Neural progenitor cell (in vitro differentiated cells): ENCODE measurements around the gene SP1. TPM values are rescaled to one million over a fixed set of nuclear protein-coding genes. Genes with fewer than 3 reads are reported as not detected.

Experiments used
- DNase-seq: peaks from one replicate; pipeline ENCODE4 v3.0.0-alpha.2; 2016; ENCODE audit warnings: low spot score
- H2AFZ ChIP-seq: fragments of 200-600 bp; sonication (generic); replicated peaks from 2 replicates; pipeline ENCODE4 v1.6.1; 2016; ENCODE audit warnings: antibody characterized with exemption
- H3F3A ChIP-seq: fragments of 200-600 bp; sonication (generic); 2 replicates; pipeline ENCODE4 v1.6.1; 2016; ENCODE audit warnings: antibody characterized with exemption, low read depth
- H3K27ac ChIP-seq: fragments of 200-600 bp; sonication (generic); 2 replicates; pipeline ENCODE4 v1.5.1; 2016; ENCODE audit warnings: mild to moderate bottlenecking
- H3K27me3 ChIP-seq: fragments of 200-600 bp; sonication (generic); 2 replicates; pipeline ENCODE4 v1.6.1; 2016; ENCODE audit warnings: mild to moderate bottlenecking, moderate library complexity
- H3K36me3 ChIP-seq: fragments of 200-600 bp; sonication (generic); 2 replicates; pipeline ENCODE4 v1.5.1; 2016
- H3K4me1 ChIP-seq: fragments of 200-600 bp; sonication (generic); 2 replicates; pipeline ENCODE4 v1.6.1; 2016; ENCODE audit warnings: mixed run types
- H3K4me2 ChIP-seq: fragments of 200-600 bp; sonication (generic); 2 replicates; pipeline ENCODE4 v1.6.1; 2016
- H3K4me3 ChIP-seq: fragments of 200-600 bp; sonication (generic); 2 replicates; pipeline ENCODE4 v1.5.1; 2016
- H3K79me2 ChIP-seq: fragments of 200-600 bp; sonication (generic); 2 replicates; pipeline ENCODE4 v1.6.1; 2016; ENCODE audit warnings: low read depth
- H3K9ac ChIP-seq: fragments of 200-600 bp; sonication (generic); 2 replicates; pipeline ENCODE4 v1.6.1; 2016
- H3K9me3 ChIP-seq: fragments of 200-600 bp; sonication (generic); 2 replicates; pipeline ENCODE4 v1.5.1; 2016; ENCODE audit warnings: low read depth
- H4K20me1 ChIP-seq: fragments of 200-600 bp; sonication (generic); 2 replicates; pipeline ENCODE4 v1.6.1; 2016; ENCODE audit warnings: low read depth
- H3K27ac Mint-ChIP-seq: 3 replicates; pipeline ENCODE4 v1.8.0; 2021; ENCODE audit warnings: mixed read lengths
- H3K27me3 Mint-ChIP-seq: 2 replicates; pipeline ENCODE4 v1.8.0; 2022; ENCODE audit warnings: low read depth, mild to moderate bottlenecking, inconsistent platforms, moderate library complexity, mixed read lengths; ENCODE audit not compliant: insufficient read depth
- H3K36me3 Mint-ChIP-seq: 3 replicates; pipeline ENCODE4 v1.8.0; 2021; ENCODE audit warnings: mixed read lengths
- H3K4me1 Mint-ChIP-seq: 3 replicates; pipeline ENCODE4 v1.8.0; 2021; ENCODE audit warnings: mixed read lengths
- H3K4me3 Mint-ChIP-seq: 3 replicates; pipeline ENCODE4 v1.8.0; 2021; ENCODE audit warnings: mild to moderate bottlenecking, moderate library complexity, mixed read lengths
- H3K9me3 Mint-ChIP-seq: 3 replicates; pipeline ENCODE4 v1.8.0; 2020; ENCODE audit warnings: mixed read lengths
- EZH2 ChIP-seq: fragments of 200-600 bp; sonication (generic); IDR thresholded peaks from 2 replicates; pipeline ENCODE4 v1.6.1; 2017; ENCODE audit warnings: antibody characterized with exemption, mild to moderate bottlenecking, moderate library complexity
- EZH2phosphoT487 ChIP-seq: fragments of 200-600 bp; sonication (generic); IDR thresholded peaks from 2 replicates; pipeline ENCODE4 v1.6.1; 2017; ENCODE audit warnings: antibody characterized with exemption
- total RNA-seq: library from RNA; depleted of rRNA; stranded (reverse); fragments of >200 nt; gene quantifications from 2 replicates; pipeline ENCODE4 v1.2.3, GENCODE V29; 2015; ENCODE audit warnings: low replicate concordance
- TF ChIP-seq, protein P1 (sequence below): fragments of 200-600 bp; sonication (generic); IDR thresholded peaks from 2 replicates; pipeline ENCODE4 v1.5.1; 2017; ENCODE audit warnings: antibody characterized with exemption, mild to moderate bottlenecking

The SP1 gene
- total RNA-seq, 1 donor from 2014 or later = 67.8 TPM

DNA sequence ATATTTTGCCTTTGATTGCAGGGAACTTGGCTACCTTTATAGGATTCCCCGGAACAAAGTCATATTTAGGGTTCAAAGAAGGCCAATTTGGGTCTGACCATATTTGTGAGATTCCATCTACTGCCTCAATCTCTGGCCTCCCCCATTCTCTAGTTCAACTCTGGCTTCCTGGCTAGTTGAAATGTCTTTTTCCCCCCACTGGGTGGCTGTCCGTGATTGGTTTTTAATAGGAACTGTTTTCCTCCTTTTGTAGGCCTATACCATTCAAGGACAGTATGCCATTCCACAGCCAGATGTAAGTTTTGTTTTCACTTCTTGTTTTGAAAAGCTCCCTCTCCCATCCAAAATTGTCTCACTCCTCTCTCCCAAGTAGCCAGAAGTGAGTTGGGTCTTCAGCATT is 85.7 kb downstream of the SP1 start:
- H3K79me2 ChIP-seq = peaks cover 100% of the 10 kb centered on the region
- TF ChIP-seq EZH2 = no peak
- TF ChIP-seq EZH2phosphoT487 = no peak
- TF ChIP-seq, protein P1, sequence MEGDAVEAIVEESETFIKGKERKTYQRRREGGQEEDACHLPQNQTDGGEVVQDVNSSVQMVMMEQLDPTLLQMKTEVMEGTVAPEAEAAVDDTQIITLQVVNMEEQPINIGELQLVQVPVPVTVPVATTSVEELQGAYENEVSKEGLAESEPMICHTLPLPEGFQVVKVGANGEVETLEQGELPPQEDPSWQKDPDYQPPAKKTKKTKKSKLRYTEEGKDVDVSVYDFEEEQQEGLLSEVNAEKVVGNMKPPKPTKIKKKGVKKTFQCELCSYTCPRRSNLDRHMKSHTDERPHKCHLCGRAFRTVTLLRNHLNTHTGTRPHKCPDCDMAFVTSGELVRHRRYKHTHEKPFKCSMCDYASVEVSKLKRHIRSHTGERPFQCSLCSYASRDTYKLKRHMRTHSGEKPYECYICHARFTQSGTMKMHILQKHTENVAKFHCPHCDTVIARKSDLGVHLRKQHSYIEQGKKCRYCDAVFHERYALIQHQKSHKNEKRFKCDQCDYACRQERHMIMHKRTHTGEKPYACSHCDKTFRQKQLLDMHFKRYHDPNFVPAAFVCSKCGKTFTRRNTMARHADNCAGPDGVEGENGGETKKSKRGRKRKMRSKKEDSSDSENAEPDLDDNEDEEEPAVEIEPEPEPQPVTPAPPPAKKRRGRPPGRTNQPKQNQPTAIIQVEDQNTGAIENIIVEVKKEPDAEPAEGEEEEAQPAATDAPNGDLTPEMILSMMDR = no peak
- H3K9me3 Mint-ChIP-seq = no peaks in the 10 kb centered on the region
- H3K4me2 ChIP-seq = no peak overlapping the region
- peaks cover 40% of the 10 kb centered on the region for H3K4me1 Mint-ChIP-seq
- H3K36me3 Mint-ChIP-seq = peaks cover 53% of the 10 kb centered on the region
- H4K20me1 ChIP-seq = peaks cover 100% of the 10 kb centered on the region
- no peak overlapping the region for H3K4me3 Mint-ChIP-seq
- no peak overlapping the region for H3K9ac ChIP-seq
- peaks cover 71% of the 10 kb centered on the region for H3K36me3 ChIP-seq
- H3K27me3 Mint-ChIP-seq = peaks cover 5% of the 10 kb centered on the region
- peaks cover 41% of the 10 kb centered on the region for H3K4me1 ChIP-seq
- peaks cover 95% of the 10 kb centered on the region for H3F3A ChIP-seq
- peak overlapping the region; percentile 65 for H3K27ac ChIP-seq
- H3K27ac Mint-ChIP-seq = no peak overlapping the region
- no peaks in the 10 kb centered on the region for H3K9me3 ChIP-seq
- DNase-seq = no peak
- H3K27me3 ChIP-seq = no peaks in the 10 kb centered on the region
- H3K4me3 ChIP-seq = no peak overlapping the region
- H2AFZ ChIP-seq = no peak overlapping the region

Other genes starting within 250 kb of the SP1 start
- gene ZNF740, start 199.5 kb upstream of the SP1 start, total RNA-seq = 38.4 and 40.4 TPM in 2 replicates
- 26.9 and 33.0 TPM in 2 replicates for gene CSAD, start 199.3 kb upstream of the SP1 start, total RNA-seq
- gene ITGB7, start 172.9 kb upstream of the SP1 start, total RNA-seq = 0.43 TPM in 1 of 2 replicates, not detected in the other
- gene RARG, start 148.0 kb upstream of the SP1 start, total RNA-seq = 17.0 and 30.9 TPM in 2 replicates
- 34.3 and 54.0 TPM in 2 replicates for gene ESPL1, start 111.9 kb upstream of the SP1 start, total RNA-seq
- gene PFDN5, start 84.6 kb upstream of the SP1 start, total RNA-seq = 425 and 443 TPM in 2 replicates
- 48.8 and 55.7 TPM in 2 replicates for gene MYG1, start 80.5 kb upstream of the SP1 start, total RNA-seq
- gene AAAS, start 58.6 kb upstream of the SP1 start, total RNA-seq = 51.0 and 105 TPM in 2 replicates
- 0.74 and 0.90 TPM in 2 replicates for gene SP7, start 43.8 kb upstream of the SP1 start, total RNA-seq
- 0.34 TPM in 1 of 2 replicates, not detected in the other for gene AMHR2, start 43.7 kb downstream of the SP1 start, total RNA-seq
- gene PRR13, start 61.6 kb downstream of the SP1 start, total RNA-seq = 52.2 and 67.2 TPM in 2 replicates
- 403 and 435 TPM in 2 replicates for gene PCBP2, start 71.9 kb downstream of the SP1 start, total RNA-seq
- 17.2 and 24.5 TPM in 2 replicates for gene MAP3K12, start 119.3 kb downstream of the SP1 start, total RNA-seq
- gene TARBP2, start 121.1 kb downstream of the SP1 start, total RNA-seq = 32.4 and 72.4 TPM in 2 replicates
- not detected in 2 replicates for gene NPFF, start 127.3 kb downstream of the SP1 start, total RNA-seq
- 12.7 and 15.9 TPM in 2 replicates for gene ATF7, start 246.2 kb downstream of the SP1 start, total RNA-seq